ENCODE measurements around the gene ARPC5L.
A peak's percentile ranks its signal among the peaks of the same experiment; 100 is the strongest.

ARPC5L gene

DNA sequence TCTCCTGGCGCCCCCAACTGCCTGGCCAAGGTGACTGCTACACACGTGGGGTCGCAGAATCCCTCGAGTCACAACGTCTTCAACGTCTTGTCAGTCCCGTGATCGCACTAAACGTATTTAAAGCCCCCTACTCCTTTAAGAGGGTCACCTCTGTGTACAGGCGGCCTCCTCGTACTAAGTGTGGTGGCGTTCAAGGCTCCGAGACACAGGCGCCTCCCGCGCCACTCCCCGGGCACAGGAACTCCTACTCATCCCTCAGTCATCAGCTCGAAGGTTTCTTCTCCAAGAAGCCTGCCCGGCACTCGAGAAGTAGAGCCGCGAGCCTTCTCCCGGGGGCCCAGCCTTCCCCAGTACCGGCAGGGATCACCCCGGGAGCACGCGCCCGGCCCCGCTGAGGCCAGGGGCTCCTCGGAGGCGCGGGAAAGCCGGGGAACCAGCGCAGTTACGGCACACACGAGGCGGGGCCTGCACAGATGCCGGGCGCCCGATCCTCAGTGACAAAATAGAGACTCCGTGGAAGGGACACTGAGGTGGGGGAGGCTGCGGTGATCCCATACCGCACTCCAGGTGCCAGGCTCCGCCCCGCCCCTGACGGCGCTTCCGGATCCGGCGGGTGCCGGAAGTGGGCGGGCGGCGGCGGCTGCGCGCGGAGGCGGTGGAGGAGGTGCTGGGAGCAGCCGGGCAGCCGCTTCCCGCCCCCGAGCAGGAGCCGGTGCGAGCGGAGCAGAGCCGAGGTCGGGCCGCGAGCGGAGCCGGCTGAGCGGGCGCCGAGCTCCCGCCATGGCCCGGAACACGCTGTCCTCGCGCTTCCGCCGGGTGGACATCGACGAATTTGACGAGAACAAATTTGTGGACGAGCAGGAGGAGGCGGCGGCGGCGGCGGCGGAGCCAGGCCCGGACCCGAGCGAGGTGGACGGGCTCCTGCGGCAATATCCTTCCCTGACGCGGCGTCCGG is 6.9 kb downstream of the ARPC5L start:
- peak in 1 of 2 experiments; percentile 84 for DNase-seq

DNA sequence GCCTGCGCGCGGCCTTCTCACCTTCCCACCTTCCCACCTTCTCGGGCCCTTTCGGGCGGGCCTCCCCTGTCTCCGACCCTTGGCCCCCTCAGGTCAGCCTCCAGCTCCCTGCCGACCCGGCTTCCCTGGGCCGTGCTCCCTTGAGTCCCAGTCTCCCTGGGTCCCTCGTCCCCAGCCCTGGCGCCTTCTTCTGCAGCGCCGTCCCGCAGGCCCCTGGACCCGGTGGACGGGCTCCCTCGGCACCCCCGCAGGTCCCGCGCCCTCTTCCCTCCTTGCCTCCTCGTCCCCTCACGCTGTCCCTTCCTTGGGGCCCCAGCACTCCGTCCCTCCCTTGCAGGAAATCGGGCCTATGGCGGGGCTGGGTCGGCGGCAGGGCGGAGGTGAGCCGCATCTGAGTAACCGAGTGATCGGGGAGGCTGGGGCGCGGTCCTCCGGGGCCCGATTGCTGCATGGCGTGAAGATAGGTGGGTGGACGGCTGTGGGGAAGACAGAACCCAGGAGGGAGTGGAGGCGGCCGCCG is 7.6 kb downstream of the ARPC5L start:
- peak in 1 of 2 experiments; percentile 25 for DNase-seq

DNA sequence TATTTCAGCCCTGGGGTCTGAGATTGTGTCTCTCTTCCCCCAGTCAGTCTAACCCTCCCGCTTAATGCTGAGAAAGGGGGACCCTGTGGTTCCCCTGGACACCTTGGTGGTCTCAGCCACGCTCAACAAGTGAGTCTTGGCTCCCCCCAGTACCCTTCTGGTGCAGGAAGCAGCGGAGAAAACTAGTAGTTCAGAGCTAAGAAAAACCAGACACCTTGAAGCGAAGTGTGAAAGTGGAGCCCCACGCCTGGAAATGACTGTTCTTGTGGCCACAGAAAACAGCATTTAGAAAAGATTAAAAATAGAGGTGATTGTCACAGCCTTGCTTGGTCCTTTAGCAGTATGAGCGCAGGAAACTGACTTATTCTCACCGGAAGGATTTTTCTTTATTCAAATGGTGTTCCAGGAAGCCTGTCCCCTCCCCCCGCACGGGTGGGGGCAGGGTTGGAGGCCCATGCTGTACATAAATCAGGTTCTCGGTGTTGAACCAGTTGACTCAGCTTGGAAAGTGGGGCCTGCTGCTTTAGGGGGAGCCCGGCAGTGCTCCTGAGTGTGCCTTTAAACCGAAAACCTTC is 8.1 kb downstream of the ARPC5L start:
- DNase-seq, result peak in 1 of 2 experiments; percentile 12

DNA sequence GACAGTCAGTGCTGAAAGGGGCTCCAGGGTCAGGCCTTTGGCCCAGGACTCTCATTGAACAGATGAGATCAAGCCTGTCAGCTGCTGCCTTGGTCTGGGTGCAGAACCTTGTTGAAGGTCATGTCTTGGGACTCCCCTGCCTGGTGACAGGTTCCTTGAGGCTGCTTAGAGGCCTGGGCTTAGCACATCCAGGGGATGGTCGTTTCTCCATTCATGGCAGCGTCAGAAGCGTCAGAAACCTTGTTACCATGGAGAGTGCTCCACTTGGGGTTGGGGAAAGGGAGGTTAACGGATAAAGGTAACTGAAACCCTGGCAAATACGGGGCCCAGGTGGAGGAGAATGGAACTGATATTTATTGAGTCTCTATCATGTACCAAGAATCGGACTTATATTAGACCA is 8.8 kb downstream of the ARPC5L start:
- DNase-seq, result no peak

DNA sequence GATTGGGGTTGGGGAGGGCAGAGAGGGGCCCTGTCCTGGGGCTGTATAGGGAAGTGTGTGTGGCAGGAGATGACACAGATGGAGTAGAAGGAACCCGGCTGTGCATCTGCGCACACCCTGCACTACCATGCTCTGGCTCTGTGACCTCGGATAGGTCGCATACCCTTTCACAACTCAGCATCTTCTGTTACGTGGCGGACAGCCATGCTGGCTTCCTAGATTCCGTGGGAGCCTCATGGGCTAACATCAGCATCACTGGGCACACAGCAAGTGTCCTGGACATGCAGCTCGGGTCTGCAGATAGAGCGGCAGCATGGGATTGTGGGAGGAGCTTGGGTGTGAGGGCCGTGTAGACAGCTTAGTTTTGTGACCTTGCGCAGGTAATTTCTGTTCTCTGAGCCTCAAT is 9.2 kb downstream of the ARPC5L start:
- DNase-seq, result no peak

DNA sequence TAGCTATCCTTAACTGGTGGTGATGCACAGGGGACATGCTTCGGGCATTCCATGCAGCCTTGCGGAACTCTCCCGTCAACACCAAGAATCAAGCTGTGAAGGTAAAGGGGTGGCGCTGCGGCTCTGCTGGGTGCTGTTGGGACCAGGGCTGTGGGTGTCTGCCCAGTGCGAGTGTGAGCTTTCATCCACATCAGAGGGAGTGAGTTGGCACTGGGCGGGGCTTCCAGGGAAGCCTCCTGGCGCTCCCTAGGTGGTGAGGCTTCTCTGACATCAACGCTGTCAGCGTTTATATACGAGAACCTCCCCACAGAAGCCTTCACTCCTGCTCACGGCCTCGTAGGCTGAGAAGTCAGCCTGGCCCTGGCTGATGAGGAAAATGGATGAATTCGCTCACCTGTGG is 11.7 kb downstream of the ARPC5L start:
- no peak for DNase-seq

DNA sequence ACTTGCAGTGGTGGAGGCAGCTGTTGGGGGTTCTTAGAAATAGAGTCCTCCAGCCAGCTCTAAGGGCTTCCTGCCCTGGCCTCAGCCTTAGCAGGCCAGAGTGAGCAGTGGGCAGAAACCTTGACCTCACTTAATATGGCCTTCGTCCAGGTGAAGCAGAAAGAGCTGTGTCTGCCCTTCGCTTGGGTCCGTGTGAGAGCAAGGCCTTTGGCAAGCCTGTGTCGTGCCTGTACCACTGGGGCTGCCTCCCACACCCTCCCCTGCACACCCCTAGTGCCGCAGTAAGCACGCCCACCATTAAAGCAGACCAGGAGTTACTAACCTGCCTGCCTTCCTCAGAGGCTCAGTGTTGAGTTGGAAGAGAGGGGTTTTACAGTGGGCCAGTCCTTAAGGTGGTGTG is 13.6 kb downstream of the ARPC5L start:
- DNase-seq, result no peak

DNA sequence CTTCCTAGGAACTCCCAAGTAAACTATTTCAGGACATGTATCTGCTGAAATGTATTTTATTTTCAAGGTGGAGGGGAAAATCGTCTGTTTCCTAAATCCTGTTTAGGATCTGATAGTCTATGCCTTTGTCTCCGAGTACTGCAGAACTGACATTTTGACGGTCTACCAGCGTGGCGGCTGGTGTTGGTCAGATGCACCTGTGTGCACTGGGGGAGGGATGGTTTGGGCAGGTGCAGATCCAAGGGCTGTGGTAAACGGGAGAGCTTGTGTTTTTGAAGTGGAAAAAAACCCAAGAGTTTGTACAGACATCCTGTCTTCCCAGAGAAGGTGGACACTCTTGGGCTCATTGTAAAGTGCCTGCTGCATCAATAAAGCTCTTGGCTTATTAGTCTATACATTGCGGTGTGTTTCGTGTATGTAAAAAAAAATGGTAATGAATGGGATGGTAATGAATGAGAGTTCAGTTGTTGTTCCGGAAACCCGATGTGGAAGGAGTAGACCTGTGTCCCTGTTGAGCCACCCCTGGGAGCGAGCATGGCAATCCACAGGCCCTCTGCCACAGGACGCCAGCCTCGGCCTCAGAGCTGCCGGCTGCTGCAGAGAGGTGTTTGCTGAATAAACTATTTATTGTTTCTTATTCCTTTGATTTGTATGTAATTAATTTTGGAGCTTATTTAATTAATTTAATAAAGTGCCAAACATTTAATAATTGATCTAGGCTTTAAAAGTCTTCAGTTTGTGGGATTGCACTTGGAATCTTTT is 15.3 kb downstream of the ARPC5L start:
- no peak for DNase-seq

DNA sequence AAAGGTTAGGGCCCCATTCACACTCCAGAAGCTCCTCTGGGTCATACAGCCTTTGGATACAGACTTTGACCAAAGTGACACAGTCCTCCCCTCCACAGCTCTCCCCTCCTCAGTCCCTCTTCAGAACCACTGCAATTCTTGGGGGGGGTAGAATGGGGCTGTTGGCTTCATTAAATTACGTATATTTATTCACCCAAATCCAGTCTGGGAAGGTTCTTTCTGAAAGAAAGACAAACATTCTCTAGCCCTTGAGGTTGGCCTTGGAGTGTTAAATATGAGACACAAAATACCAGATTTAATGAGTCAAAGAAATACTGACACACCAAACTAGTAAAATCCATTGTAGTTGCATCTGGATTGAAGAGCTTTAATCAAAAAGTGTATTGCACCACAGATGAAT is 16.1 kb downstream of the ARPC5L start:
- no peak for DNase-seq

DNA sequence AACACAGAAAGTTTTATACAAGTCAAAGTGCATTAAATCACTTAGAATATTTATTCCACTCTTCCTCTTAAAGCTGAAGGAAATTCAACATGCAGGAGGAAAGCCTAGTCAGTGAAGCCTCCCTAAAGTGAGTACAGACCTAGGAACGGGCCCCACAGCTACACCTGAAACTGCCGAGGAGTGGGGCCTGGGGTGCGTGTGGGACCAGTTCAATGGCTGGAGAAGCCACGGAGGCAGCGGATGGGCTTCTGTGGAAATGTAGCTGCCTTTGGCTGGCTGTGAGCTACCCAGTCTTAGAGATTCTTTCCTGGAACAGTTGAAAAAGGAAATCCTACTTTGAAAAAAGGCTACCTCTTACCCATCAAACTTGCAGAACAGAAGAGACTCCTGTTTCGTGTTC is 16.6 kb downstream of the ARPC5L start:
- DNase-seq, result no peak

DNA sequence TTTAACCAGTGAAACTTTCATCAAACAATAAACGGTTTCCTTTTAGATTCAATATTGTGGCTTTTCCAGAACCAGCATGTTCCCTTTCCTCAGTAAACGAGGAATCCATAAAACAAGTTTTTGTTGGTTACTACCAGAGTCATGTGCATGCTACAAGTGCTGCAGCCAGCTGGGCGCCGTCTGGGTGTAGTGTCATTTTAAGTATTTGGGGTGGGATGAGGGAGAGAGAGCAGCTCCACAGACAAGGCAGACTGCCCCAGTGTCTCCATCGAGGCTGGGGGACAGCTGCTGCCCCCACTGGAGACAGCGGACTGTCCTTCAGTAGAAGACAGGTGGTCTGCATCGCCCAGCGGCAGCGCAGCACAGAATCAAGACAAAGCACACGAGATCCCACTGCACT is 17.3 kb downstream of the ARPC5L start:
- DNase-seq, result no peak

DNA sequence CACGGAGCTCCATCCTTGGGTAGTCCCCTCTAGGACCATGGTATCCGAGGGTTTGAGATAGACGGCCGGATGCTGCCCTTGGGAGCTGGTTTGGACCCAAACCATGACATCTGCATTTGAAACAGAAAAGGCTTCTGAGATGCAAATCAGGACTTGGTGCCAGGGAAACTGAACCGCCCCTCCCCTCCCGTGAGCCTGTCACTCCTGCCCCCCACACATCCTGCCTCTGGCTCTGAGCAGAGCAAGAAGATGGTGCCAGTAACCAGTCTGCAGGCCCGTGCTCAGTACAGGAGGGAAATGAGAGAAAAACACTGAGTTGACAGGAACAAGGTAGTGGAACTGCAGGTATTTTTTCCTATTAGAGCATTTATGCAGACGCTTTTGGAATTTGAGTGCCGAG is 18.6 kb downstream of the ARPC5L start:
- DNase-seq, result peak in 1 of 2 experiments; percentile 32

DNA sequence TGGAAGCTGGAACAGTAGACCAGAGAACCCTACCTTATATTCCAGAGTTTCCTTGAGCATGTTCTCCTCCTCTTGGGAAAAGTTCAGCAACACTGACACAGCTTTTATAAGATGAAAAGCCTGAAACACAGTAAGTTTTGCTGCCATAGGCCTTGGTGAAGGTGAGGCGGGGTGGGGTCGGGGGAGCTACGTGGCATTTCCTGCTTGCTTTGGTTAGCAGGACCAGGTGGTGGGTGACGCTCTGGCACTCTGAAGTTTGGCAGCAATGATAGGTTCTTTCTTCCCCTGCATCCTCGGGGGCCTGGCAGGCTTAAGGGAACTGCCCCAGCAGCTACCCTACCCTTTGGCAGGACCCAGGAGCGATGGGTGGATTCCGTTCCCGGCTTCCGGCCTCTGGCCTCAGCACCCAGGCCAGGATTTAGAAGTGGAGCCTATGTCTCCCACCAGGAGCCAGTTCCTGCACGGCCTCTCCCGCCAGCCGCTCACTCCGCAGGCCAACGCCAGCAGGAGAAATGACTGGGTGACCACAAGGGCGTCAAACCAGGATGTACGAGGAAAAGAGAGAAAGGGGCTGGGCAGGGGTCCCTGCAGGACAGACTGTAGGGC is 19.3 kb downstream of the ARPC5L start:
- no peak for DNase-seq

DNA sequence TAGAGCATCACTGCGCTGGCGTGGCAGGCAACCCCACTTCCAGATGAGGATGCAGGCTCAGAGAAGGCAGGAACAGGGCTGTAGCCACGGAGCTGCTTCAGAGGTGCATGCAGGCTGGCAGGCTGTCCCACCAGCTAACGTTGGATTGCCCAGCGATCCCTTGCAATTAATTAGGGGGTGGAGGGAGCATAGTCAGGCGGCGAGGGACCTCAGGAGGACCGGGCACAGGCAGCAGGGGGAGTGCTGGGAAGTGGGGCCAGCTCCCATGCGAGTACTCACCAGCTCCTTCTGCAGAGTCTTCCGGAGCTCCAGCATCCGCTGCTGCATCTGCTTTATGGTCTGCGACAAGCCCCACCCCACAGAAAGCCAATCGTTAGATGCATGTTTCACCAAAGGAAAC is 20.3 kb downstream of the ARPC5L start:
- DNase-seq, result no peak

DNA sequence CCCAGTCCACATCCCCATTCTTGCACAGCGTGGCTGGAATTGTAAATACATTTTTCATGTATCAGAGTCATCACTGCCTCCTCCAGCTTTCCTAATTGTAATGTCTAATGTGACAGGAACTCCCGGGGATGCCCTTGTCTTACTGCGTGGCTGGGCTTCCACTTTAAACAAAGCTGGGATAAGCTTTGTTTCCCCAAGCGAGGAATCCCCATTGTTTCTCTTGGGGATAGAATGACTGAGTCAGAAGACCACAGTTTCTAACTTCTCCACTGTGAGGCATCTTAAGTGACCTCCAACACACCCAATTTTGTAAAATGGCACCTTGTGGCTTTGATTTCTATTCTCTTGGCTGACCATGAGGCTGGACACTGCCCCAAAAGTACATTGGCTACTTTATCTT is 22.4 kb downstream of the ARPC5L start:
- DNase-seq, result no peak

DNA sequence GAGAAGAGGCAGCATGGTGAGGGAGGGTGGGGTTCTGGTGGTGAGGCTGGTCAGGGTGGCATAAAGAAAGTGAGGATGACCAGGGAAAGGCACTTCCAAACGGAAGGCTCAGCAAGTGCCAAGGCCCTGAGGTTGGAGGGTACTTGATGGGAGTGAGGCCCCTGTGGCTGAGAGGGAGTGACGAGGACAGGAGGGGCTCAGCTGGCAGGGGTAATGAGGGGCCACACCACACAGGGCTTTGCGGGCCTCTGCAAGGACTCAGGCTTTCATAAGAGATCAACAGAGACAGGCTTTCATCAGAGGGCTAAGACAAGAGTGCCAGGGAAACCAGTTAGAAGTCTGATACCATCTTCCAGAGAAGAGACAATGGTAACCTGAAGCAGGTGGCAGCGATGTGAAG is 23.6 kb downstream of the ARPC5L start:
- DNase-seq, result no peak

DNA sequence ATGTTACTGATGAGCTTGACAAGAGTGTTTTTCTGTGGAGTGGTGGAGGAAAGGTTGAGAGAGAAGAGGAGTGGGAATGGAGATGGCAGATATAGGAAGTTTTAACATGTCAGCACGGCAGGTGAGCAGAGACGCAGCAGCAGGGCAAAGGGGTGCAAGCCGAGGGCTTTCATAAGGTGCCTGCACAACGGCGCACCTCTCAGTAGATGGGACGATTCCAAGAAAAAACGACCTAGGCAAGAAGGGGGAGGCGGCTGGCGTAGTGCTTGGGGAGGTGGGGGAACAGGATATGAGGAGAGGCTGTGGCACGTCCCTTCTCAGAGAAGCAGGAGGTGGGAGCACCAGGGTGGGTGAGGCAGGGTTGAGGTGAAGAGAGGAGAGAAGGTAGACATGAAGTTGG is 24.5 kb downstream of the ARPC5L start:
- DNase-seq, result no peak

DNA sequence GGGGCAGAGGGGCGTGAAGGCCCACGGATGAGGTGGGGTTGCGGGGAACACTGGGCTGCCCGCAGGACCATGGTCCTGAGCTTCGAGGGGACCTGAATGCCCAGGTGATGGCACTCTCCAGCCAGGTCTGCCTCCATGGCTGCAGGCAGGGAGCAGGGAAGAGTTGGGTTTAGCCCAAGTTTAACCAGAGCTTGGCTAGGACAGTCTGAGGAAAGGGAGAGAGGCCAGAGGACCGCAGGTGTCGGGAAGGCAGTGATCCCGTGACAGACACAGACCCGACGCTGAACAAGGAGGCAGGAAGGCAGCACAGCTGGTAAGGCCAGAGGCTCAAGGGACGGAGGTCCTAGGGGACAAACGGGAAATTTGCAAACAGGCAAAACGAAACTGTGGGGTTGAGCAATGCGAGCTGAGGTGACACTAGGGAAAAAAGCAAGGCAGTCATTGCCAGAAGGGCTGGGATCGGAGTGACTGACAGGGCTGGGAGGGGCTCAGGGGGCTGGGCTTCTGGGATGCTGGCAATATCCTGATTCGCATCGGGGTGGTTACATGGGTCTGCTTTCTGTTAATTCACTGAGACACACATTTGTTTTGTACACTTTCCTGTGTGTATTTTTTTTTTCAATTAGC is 25.0 kb downstream of the ARPC5L start:
- DNase-seq, result no peak

DNA sequence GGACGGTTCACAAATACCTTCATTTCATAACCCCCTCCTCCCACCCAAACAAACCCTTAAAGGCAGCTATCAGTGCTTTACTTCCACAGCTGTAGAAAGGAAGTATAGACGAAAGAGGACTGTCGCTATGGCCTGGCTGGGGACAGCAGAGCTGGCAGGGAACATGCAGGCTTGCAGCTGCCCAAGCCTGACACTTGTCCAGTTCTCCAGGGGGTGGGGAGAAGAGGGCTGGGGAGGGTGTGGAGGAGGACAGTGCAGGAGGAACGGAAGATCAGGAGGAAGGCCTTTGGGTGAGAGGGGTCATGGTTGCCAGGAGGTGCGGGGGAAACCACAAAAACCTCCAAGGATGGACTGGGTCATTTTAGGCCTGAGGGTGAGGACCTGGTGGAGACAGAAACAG is 25.9 kb downstream of the ARPC5L start:
- no peak for DNase-seq

DNA sequence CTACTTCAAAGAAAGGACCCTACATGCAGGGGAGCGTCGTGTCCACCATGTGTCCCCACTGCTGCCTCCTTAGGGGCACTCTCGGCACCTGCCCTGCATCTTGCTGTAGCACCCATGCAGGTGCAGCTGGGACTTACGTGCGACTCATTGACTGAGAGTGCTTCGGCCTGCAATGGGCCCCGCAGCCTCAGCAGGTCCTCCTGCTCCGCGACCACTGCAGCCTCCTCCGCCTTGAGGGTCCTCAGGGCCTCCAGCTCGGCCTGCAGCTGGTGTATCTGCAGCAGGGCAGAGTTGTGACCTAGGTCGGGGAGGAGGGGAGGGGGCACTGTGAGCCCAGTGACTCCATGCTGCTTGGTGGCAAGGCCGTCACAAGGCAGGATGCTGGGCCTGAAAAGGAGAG is 27.1 kb downstream of the ARPC5L start:
- DNase-seq, result no peak

DNA sequence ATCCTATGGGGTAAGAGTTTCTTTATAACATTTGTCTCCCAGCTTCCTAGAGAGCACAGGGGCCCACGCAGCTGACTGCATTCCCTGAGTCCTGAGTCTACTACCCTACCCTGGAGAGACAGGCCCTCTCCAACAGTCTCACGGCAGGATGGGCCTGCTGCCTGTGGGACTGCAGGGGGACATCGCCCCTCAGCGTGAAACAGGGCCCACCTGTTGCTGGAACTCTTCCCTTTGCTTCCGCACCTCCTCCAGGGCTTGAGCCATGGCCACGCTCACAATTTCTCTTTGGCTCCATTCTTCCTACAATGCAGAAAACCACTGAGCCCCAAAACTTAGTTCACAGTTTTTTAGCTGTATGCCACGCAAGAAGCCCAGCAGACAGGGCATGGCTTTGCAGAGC is 28.2 kb downstream of the ARPC5L start:
- DNase-seq, result no peak

DNA sequence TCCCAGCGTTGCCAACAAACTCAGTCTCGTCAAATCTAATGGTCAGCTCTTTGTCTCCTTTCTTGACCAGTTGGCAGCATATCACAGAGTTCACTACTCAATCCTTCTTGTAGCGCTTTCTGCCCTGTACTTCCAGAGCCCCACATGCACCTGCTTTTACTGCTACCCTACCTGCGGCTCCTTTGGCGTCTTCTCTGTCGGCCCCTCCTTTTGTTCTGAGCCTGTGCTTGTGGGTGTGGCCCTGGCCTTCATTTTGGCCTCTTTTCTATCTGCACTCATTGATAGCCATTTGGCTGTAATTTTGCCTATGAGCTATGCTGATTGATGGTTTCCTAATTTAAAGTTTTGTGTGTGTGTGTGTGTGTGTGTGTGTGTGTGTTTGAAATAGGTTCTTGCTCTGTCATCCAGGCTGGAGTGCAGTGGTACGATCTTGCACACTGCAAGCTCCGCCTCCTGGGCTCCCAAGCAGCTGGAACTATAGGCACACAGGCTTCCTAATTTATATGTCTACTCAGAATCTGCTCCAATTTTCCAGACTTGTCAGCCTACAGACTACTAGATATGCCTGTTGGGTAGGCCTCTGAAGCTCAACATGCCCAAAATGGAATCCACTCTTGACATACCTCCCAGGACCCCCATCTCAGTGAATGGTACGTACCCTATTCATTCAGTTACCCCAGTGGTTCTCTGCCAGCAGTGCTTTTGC is 32.3 kb downstream of the ARPC5L start:
- DNase-seq, result no peak
